Small intestine (tissue), 7 donors: Measurements from ENCODE around the gene AMIGO2. TPM values are rescaled to one million over a fixed set of nuclear protein-coding genes. Genes with fewer than 3 reads are reported as not detected.

Source experiments
- DNase-seq, 2 donors: peaks; one replicate each; pipeline versions ENCODE4 v3.0.0 to v3.0.0-alpha.2; 2013
- FAIRE-seq: peaks from 2 replicates; lab custom pipeline; 2012; peaks lifted over from hg19 to GRCh38; lab: Jason Lieb, UNC
- H3K27ac ChIP-seq, 3 donors: one replicate each; pipeline ENCODE4 v1.5.1; 2013; ENCODE audit warnings: low read length in 2 of 3, mild to moderate bottlenecking in 2 of 3, control low read depth in 1 of 3, inconsistent platforms in 1 of 3, low read depth in 1 of 3, moderate library complexity in 1 of 3
- H3K27me3 ChIP-seq, 3 donors: one replicate each; pipeline ENCODE4 v1.6.1; 2013; ENCODE audit warnings: low read length in 3 of 3, inconsistent platforms in 1 of 3; ENCODE audit not compliant: control insufficient read depth in 3 of 3, insufficient read depth in 3 of 3
- H3K36me3 ChIP-seq, 3 donors: one replicate each; pipeline ENCODE4 v1.6.1; 2013; ENCODE audit warnings: low read length in 3 of 3, inconsistent platforms in 1 of 3, low read depth in 1 of 3, mild to moderate bottlenecking in 1 of 3, moderate library complexity in 1 of 3; ENCODE audit not compliant: control insufficient read depth in 3 of 3, insufficient read depth in 2 of 3
- H3K4me1 ChIP-seq, 3 donors: one replicate each; pipeline ENCODE4 v1.6.1; 2013; ENCODE audit warnings: low read length in 2 of 3, inconsistent platforms in 1 of 3, low read depth in 1 of 3, mild to moderate bottlenecking in 1 of 3, moderate library complexity in 1 of 3; ENCODE audit not compliant: control insufficient read depth in 3 of 3, insufficient read depth in 2 of 3
- H3K4me3 ChIP-seq, 3 donors: one replicate each; pipeline ENCODE4 v1.5.1; 2013; ENCODE audit warnings: low read length in 3 of 3, control low read depth in 1 of 3, inconsistent platforms in 1 of 3, low read depth in 1 of 3, mild to moderate bottlenecking in 1 of 3, moderate library complexity in 1 of 3
- H3K9me3 ChIP-seq, 2 donors: one replicate each; pipeline ENCODE4 v1.6.1; 2013; ENCODE audit warnings: low read depth in 1 of 2, low read length in 1 of 2; ENCODE audit not compliant: control insufficient read depth in 2 of 2, insufficient read depth in 1 of 2
- WGBS, 3 donors: extraction: QIAGEN DNeasy Blood & Tissue Kit; methylation state at CpG; one replicate each; pipeline ENCODE4 v1.1.7; 2013; 5-methylcytosine and 5-hydroxymethylcytosine counted together
- polyA plus RNA-seq, 4 donors: library from polyadenylated mRNA; stranded (reverse) in 3 of 4; unstranded in 1 of 4; fragments of 200-250 nt in 3 of 4; fragments of 120-200 nt in 1 of 4; gene quantifications; one replicate each; pipeline versions ENCODE4 v1.2.1 to v1.2.3, GENCODE V29; 2013
- donor health status: healthy with polysubstance abuse.
- donor health status: control.
- donor health status: control.
- donor health status: Bipolar disorder and iron deficiency.
- donor health status: healthy.

Gene AMIGO2
- polyA plus RNA-seq, 4 donors, result 0.22 to 17.3 (median 4.2) TPM

GRCh38 chr12:47033789-47034555, 45.8 kb downstream of the AMIGO2 start:
- FAIRE-seq, result no peak
- H3K36me3 ChIP-seq, result no peaks in the 10 kb centered on the region
- H3K4me1 ChIP-seq, result peaks cover 0 to 20% (median 0%) of the 10 kb centered on the region in 3 donors
- no peak overlapping the region for H3K4me3 ChIP-seq
- H3K9me3 ChIP-seq, result no peaks in the 10 kb centered on the region
- H3K27me3 ChIP-seq, result no peaks in the 10 kb centered on the region
- 81 to 87% (median 82%) methylated on average over 5 of the region's 5 CpGs for WGBS, 3 donors
- H3K27ac ChIP-seq, result no peak overlapping the region
- DNase-seq, result no peak

- no peaks in the 10 kb centered on the region for H3K27me3 ChIP-seq
- H3K9me3 ChIP-seq, result no peaks in the 10 kb centered on the region
- no peak overlapping the region for H3K4me3 ChIP-seq
- H3K27ac ChIP-seq, result no peak overlapping the region
- FAIRE-seq (no peak), DNase-seq (peak in 1 of 2 donors; percentile 39)
- no peaks in the 10 kb centered on the region for H3K36me3 ChIP-seq
- WGBS, 3 donors, result 57 to 61% (median 58%) methylated on average over 5 of the region's 5 CpGs
- peaks cover 0 to 20% (median 0%) of the 10 kb centered on the region in 3 donors for H3K4me1 ChIP-seq
Measured at GRCh38 chr12:47033081-47033480, 46.7 kb downstream of the AMIGO2 start.

DNA sequence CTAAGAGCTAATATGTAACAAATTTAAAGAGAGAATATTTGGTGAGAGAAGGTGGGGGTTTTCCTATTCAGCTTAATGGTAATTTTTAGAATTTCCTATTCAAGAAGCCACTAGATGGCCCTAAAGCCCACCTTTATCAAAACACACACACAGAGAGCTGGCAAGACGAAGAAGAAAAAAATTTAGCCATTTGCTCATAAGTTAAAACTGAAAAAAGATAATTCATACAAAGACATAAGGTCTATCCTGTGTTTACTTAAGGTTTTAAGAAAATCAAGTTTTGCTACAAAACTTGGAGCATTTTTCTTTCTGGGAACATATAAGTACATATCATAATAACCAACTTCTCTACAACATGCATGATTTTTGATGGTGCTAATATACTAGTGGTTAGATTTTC, 47.1 kb downstream of the AMIGO2 start:
- DNase-seq (peak; percentile 37 to 70), FAIRE-seq (peak; percentile 5)
- no peaks in the 10 kb centered on the region for H3K27me3 ChIP-seq
- no peaks in the 10 kb centered on the region for H3K36me3 ChIP-seq
- no peak overlapping the region for H3K4me3 ChIP-seq
- peaks cover 0 to 20% (median 0%) of the 10 kb centered on the region in 3 donors for H3K4me1 ChIP-seq
- no peak overlapping the region for H3K27ac ChIP-seq
- WGBS, 3 donors, result 7 to 12% (median 10%) methylated on average over 1 of the region's 1 CpG
- H3K9me3 ChIP-seq, result no peaks in the 10 kb centered on the region

DNA sequence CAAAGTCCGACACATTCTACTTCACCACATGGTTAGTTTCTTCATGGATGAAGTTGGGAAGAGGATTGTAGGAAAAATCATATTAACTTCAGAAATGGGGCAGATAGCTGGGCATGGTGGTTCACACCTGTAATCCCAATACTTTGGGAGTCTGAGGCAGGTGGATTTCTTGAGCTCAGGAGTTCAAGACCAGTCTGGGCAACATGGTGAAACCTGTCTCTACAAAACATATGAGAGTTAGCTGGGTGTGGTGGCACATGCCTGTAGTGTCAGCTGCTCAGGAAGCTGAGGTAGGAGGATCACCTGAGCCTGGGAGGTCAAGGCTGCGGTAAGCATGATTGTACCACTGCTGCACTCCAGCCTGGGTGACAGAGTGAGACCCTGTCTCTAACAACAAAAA, 49.9 kb downstream of the AMIGO2 start:
- WGBS, 3 donors, result 94 to 100% (median 95%) methylated on average over 2 of the region's 2 CpGs
- FAIRE-seq (no peak), DNase-seq (no peak)
- H3K27me3 ChIP-seq, result peaks cover 0 to 1% (median 0%) of the 10 kb centered on the region in 3 donors
- no peaks in the 10 kb centered on the region for H3K36me3 ChIP-seq
- H3K4me3 ChIP-seq, result no peak overlapping the region
- no peak overlapping the region for H3K27ac ChIP-seq
- H3K4me1 ChIP-seq, result peaks cover 0 to 13% (median 0%) of the 10 kb centered on the region in 3 donors
- no peaks in the 10 kb centered on the region for H3K9me3 ChIP-seq

DNA sequence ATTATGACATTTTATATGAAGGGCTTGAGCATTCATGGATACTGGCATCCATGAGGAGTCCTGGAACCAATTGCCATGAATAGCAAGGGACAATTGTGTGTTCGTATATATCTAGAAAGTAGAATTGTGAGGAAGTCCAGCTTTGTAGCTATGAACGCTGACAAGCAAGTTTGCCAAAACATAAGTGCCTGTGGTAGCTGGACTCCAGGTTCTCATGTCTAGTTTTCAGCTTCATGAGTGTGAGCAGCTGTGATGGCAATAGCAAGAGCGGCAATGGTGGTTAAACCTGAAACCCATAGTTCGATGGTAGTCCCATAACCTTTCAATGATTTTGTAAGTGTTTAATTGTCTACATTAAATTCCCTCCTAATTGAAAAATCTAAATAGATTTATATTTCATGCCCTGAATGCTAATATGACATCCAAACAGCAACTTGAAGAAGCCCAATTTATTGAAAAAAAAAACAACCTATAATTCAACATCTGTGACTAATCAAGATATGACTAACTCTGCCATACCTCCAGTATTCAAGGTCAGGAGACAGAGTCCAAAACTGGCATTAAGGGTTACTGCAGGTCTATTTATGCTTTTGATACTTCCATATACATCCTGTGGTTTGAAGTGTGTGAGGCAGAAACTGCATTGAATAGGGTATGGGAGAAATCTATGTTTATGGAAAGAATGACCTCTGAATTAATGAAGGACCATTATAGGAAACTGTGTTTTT, 50.6 kb downstream of the AMIGO2 start:
- Histone ChIP-seq H3K27me3 (peaks cover 0 to 1% (median 0%) of the 10 kb centered on the region in 3 donors), H3K9me3 (no peaks in the 10 kb centered on the region), H3K36me3 (no peaks in the 10 kb centered on the region), H3K4me3 (no peak overlapping the region), H3K4me1 (peaks cover 0 to 5% (median 0%) of the 10 kb centered on the region in 3 donors), H3K27ac (no peak overlapping the region)
- DNase-seq (peak in 1 of 2 donors; percentile 29), FAIRE-seq (no peak)
- 66 to 95% (median 82%) methylated on average over 4 of the region's 4 CpGs for WGBS, 3 donors

- Histone ChIP-seq H3K9me3 (no peaks in the 10 kb centered on the region), H3K27me3 (peaks cover 0 to 1% (median 0%) of the 10 kb centered on the region in 3 donors), H3K4me1 (no peaks in the 10 kb centered on the region), H3K27ac (no peak overlapping the region), H3K4me3 (no peak overlapping the region), H3K36me3 (no peaks in the 10 kb centered on the region)
- no peak for DNase-seq
- WGBS, 3 donors, result 91 to 95% (median 93%) methylated on average over 5 of the region's 5 CpGs
- no peak for FAIRE-seq
Measured at GRCh38 chr12:47028186-47028585, 51.6 kb downstream of the AMIGO2 start.

Other genes starting within 250 kb of the AMIGO2 start
- gene PCED1B, start 338 bp downstream of the AMIGO2 start, polyA plus RNA-seq, result 1 to 10 TPM in 3 of 4 donors, not detected in 1; 1.4 to 4.5 (median 1.6) TPM